ENCODE data around the gene ZYX.

DNA sequence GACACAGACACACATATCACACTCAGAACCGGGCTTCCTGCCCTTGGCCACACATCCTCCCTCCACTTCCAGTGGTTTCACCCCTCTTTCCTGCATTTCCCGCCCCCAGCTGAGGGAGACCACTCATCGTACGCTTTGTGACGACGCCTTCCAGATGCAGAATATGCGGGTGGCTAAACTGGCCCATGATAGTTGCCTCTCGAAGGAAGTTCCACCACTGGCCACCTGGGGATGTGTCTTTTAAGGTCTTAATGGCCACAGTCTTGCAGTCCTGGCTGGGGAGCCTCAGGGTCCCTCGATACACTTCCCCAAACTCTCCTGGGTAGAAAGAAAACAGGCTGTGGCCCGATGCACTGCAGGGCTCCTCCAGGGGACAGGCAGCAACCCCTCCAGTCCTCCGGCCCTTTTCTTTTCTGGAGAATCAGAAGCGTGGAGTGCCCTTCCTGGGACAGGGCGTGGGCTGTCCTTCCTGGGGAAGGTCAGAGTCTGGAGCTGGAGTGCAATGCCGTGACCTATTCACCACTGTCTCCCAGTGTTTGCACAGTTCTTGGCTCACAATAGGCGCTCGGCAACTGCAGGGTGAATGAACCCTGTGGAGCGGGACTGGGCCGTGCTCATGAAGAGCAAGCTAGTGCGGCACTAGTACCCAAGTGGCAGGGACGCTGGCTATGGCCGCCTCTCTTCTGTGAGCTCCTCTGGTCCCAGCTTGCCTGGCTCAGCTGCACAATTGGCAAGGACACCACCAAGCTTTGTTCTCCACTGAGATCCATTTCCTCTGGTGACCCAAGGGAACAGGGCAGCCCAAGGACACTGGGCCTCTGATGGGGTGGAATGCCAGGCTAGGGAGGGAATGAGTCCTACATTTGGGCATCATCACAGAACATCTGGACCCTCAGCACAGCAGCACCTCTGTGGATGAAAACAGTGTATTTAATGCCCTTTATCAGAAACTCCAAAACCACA is 14.3 kb downstream of the ZYX start:
- TF ChIP-seq REST (IDR thresholded peaks at IDR 0.05; ENCODE audit: borderline replicate concordance) (no peak), REST (CRISPR knock-in tag; IDR thresholded peaks at IDR 0.05; ENCODE audit: low read depth) (no peak), ZBTB26 (CRISPR knock-in tag; IDR thresholded peaks at IDR 0.05) (no peak)

Data from K562 (cell line).